Tibial nerve (tissue), 4 donors: ENCODE measurements around the gene MRPS34. TPM values are rescaled to one million over a fixed set of nuclear protein-coding genes. Genes with fewer than 3 reads are reported as not detected.

Experiments
- DNase-seq, 2 donors: peaks; one replicate each; pipeline ENCODE4 v3.0.0-alpha.2; 2019; ENCODE audit warnings: low spot score in 2 of 2
- H3K27ac ChIP-seq, 4 donors: fragments of 200-600 bp; sonication (generic) in 3 of 4; one replicate each; pipeline ENCODE4 v1.5.1; 2017 to 2019; ENCODE audit warnings: mild to moderate bottlenecking in 1 of 4
- H3K27me3 ChIP-seq, 2 donors: fragments of 200-600 bp; sonication (generic) in 1 of 2; one replicate each; pipeline versions ENCODE4 v1.5.1 to v1.6.0; 2017 to 2019
- H3K36me3 ChIP-seq, 3 donors: fragments of 200-600 bp; sonication (generic); one replicate each; pipeline ENCODE4 v1.5.1; 2018 to 2019
- H3K4me1 ChIP-seq, 4 donors: fragments of 200-600 bp; sonication (generic) in 3 of 4; one replicate each; pipeline ENCODE4 v1.5.1; 2017 to 2019
- H3K4me3 ChIP-seq, 4 donors: fragments of 200-600 bp; sonication (generic) in 3 of 4; one replicate each; pipeline ENCODE4 v1.5.1; 2017 to 2019; ENCODE audit warnings: mild to moderate bottlenecking in 1 of 4, moderate library complexity in 1 of 4
- H3K9me3 ChIP-seq, 4 donors: fragments of 200-600 bp; sonication (generic) in 3 of 4; one replicate each; pipeline ENCODE4 v1.5.1; 2017 to 2019
- EP300 ChIP-seq, 2 donors: sonication (generic); formaldehyde crosslinking; IDR thresholded peaks; one replicate each; pipeline ENCODE4 v1.6.1; 2017; ENCODE audit warnings: antibody characterized with exemption in 2 of 2, mild to moderate bottlenecking in 1 of 2
- POLR2A ChIP-seq, 2 donors: fragments of 450-650 bp; IDR thresholded peaks; one replicate each; pipeline ENCODE4 v1.6.1; 2017; ENCODE audit warnings: antibody characterized with exemption in 2 of 2, mild to moderate bottlenecking in 2 of 2, moderate library complexity in 2 of 2
- WGBS, 2 donors: methylation state at CpG; one replicate each; pipeline ENCODE4 v1.1.5; 2018; 5-methylcytosine and 5-hydroxymethylcytosine counted together
- total RNA-seq, 4 donors: library from RNA; depleted of rRNA; stranded (reverse); fragments of >200 nt; gene quantifications; one replicate each; pipeline ENCODE4 v1.1.0, GENCODE V29; 2016
- TF ChIP-seq, protein P1 (sequence below), 5 experiments: fragments of 200-600 bp in 3 of 5; fragments of 450-650 bp in 2 of 5; sonication (generic) in 3 of 5; IDR thresholded peaks; one replicate each; pipeline ENCODE4 v1.5.1; 2016 to 2019; ENCODE audit warnings: antibody characterized with exemption in 5 of 5, mild to moderate bottlenecking in 3 of 5, moderate library complexity in 2 of 5

MRPS34 gene
- total RNA-seq, 4 donors from 2014 or later, result 58.1 to 121 (median 81.0) TPM

DNA sequence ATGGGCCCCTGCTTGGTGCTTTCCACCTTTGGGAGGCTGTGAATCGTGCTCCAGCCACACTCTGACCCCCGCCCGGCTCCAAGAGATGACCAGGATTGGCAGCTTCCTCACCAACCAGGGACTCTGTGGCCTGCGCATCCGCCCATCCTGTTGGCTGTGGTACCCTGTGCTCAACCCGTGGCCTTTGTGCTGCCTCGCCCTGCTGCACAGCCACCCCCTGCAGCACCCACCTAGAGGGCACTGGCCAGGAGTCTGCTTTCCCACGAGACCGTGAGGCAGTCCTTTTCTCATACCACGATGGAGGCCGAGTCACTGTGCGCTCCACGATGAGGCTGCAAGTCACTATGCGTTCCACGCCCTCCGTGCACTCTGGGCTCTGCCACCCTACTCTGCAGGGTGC lies 21.0 kb downstream of the MRPS34 start:
- TF ChIP-seq, protein P1, sequence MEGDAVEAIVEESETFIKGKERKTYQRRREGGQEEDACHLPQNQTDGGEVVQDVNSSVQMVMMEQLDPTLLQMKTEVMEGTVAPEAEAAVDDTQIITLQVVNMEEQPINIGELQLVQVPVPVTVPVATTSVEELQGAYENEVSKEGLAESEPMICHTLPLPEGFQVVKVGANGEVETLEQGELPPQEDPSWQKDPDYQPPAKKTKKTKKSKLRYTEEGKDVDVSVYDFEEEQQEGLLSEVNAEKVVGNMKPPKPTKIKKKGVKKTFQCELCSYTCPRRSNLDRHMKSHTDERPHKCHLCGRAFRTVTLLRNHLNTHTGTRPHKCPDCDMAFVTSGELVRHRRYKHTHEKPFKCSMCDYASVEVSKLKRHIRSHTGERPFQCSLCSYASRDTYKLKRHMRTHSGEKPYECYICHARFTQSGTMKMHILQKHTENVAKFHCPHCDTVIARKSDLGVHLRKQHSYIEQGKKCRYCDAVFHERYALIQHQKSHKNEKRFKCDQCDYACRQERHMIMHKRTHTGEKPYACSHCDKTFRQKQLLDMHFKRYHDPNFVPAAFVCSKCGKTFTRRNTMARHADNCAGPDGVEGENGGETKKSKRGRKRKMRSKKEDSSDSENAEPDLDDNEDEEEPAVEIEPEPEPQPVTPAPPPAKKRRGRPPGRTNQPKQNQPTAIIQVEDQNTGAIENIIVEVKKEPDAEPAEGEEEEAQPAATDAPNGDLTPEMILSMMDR (IDR thresholded peaks at IDR 0.05), result no peak
- TF ChIP-seq POLR2A (IDR thresholded peaks at IDR 0.05), result no peak
- no peak for TF ChIP-seq EP300 (IDR thresholded peaks at IDR 0.05)
- no peak overlapping the region for H3K27ac ChIP-seq
- H3K36me3 ChIP-seq, result peaks cover 4 to 92% (median 31%) of the 10 kb centered on the region in 3 donors
- 93 to 94% methylated on average over 16 of the region's 16 CpGs for WGBS, 2 donors
- no peaks in the 10 kb centered on the region for H3K9me3 ChIP-seq
- H3K4me3 ChIP-seq, result no peak overlapping the region
- H3K27me3 ChIP-seq, result no peaks in the 10 kb centered on the region
- no peaks in the 10 kb centered on the region for H3K4me1 ChIP-seq
- no peak for DNase-seq

DNA sequence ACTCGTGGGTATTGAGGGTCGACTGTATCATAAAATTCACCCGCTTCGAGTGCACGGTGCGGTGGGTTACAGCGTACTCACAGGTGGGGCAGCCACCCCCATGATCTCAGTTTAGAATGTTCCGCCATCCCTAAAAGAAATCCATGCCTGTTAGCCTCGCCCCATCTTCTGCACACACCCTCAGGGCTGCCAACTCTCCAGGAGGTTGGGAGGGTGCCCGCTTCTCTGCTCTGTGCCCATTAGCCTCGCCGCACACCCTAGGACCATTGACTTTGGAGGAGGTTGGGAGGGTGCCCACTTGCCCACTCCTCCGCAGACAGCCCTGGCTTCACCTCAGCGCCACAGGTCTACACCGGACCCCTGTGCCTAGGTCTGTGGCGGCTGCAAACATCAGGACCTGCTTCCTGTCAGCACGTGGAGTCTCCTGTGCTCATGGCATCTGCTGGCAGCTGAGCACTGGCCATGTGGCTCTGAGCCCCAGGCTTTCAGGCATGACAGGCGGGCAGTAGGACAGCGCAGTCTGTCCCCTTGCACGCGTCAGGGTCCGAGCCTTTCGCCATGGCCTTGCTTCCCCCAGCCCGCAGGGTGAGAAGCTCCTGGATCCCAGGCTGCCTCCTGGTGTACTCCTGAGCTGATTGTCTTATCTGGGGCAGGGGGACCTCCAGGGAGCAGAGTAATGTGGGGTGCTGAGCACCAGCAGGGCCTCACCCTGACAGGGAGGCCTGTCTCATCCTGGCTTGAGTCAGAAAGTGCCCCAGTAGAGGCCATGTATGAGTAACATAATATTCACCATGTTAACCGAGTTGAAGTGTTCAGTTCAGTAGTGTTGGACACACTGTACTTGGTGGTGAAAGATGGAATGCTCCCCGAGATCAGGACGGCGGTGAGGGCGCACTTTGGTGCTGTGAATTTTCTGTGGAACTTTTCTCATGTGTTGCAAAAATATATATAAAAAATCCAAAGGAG lies 23.5 kb downstream of the MRPS34 start:
- Histone ChIP-seq H3K27me3 (no peaks in the 10 kb centered on the region), H3K36me3 (peaks cover 6 to 94% (median 29%) of the 10 kb centered on the region in 3 donors), H3K4me3 (no peak overlapping the region), H3K27ac (no peak overlapping the region), H3K9me3 (no peaks in the 10 kb centered on the region), H3K4me1 (no peaks in the 10 kb centered on the region)
- WGBS, 2 donors, result 95 to 97% methylated on average over 26 to 29 of the region's 29 CpGs
- TF ChIP-seq EP300 (IDR thresholded peaks at IDR 0.05), result no peak
- no peak for DNase-seq

DNA sequence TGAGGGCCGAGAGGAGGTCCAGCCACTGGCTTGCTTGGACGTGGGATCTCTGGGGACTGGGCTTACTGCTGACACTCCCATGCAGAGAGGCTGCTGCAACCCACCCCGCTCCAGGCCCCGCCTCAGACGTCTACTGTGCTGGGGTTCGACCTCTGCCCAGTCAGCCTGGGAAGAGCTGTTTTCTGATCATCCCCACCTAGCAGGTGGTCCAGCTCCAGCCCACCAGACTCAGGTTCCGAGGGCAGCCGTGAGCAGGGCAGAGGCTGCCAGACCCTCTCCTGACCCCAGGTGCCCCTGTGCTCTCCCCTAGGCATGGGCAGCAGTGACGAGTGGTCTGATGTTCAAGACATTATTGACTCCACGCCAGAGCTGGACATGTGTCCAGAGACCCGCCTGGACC lies 25.0 kb downstream of the MRPS34 start:
- TF ChIP-seq, protein P1 (IDR thresholded peaks at IDR 0.05), result no peak
- TF ChIP-seq POLR2A (IDR thresholded peaks at IDR 0.05) (no peak), EP300 (IDR thresholded peaks at IDR 0.05) (no peak)
- no peak overlapping the region for H3K4me3 ChIP-seq
- DNase-seq, result no peak
- H3K27me3 ChIP-seq, result no peaks in the 10 kb centered on the region
- no peaks in the 10 kb centered on the region for H3K4me1 ChIP-seq
- H3K36me3 ChIP-seq, result peaks cover 6 to 100% (median 26%) of the 10 kb centered on the region in 3 donors
- 83 to 87% methylated on average over 11 of the region's 11 CpGs for WGBS, 2 donors
- no peaks in the 10 kb centered on the region for H3K9me3 ChIP-seq
- no peak overlapping the region for H3K27ac ChIP-seq

DNA sequence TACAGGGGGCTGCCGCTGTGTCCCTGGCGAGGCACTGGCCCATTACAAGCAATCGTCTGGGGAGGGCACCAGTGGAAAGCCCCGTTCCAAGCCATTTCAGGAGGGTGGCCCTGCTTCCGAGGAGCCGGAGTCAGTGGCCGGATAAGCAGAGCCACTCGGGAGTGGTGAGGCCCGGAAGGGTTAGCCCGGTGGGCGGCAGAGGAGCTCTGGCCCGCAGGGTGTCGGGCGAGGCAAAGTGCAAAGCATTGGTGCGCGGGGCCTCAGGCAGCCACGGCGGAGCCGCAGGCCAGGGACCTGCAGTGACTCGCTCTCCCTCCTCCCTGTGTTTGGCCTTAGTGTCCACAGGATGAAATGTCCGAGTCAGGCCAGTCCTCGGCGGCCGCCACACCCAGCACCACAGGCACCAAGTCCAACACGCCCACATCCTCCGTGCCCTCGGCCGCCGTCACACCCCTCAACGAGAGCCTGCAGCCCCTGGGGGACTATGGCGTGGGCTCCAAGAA lies 26.2 kb downstream of the MRPS34 start:
- TF ChIP-seq EP300 (IDR thresholded peaks at IDR 0.05), result no peak
- TF ChIP-seq, protein P1 (IDR thresholded peaks at IDR 0.05), result no peak
- TF ChIP-seq POLR2A (IDR thresholded peaks at IDR 0.05), result no peak
- Histone ChIP-seq H3K9me3 (no peaks in the 10 kb centered on the region), H3K27ac (no peak overlapping the region), H3K27me3 (no peaks in the 10 kb centered on the region), H3K4me3 (no peak overlapping the region), H3K4me1 (no peaks in the 10 kb centered on the region), H3K36me3 (peaks cover 6 to 100% (median 19%) of the 10 kb centered on the region in 3 donors)
- DNase-seq, result no peak
- 87 to 90% methylated on average over 18 to 31 of the region's 31 CpGs for WGBS, 2 donors

DNA sequence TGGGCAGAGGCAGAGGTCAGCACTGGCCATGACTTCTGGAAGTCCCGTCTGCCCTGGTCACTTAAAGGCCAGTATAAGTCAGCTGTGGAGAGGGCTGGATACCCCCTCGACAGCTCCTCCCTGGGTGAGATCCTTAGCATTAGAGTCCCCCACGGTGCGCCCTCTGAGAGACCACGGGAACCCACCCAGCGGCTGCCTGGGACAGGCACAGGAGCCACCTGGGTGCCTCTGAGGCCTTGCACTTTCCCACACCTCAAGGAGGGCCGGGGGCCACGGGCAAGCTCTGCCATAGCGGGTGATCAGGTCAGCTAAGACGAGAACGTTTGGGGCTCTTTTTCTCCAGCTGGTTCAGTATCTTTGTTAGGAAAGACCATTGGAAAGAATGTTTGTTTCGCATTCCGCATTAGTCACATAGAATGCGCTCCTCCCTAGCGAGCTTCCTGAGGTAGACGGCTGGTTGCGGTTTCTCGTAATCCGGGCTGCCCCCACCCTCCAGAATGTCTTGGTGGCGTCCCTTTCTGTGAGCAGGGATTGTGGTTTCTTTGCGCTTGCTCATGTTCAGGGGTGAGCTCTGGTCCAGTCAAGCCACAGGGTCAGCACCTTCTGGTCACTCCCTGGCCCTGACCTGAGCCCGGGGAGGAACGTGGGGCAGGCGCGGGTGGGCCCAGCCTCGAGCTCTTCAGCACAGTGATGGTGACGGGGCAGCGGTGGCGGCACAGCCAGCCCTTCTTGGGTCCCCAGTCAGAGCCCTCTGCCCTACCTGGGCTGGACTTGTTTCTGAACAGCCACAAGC lies 26.8 kb downstream of the MRPS34 start:
- Histone ChIP-seq H3K4me1 (no peaks in the 10 kb centered on the region), H3K4me3 (no peak overlapping the region), H3K9me3 (no peaks in the 10 kb centered on the region), H3K27ac (no peak overlapping the region), H3K27me3 (no peaks in the 10 kb centered on the region), H3K36me3 (peaks cover 6 to 100% (median 18%) of the 10 kb centered on the region in 3 donors)
- TF ChIP-seq, protein P1 (IDR thresholded peaks at IDR 0.05), result no peak
- no peak for DNase-seq
- WGBS, 2 donors, result 86 to 89% methylated on average over 21 to 26 of the region's 29 CpGs
